Endothelial cell (in vitro differentiated cells): ENCODE data around the gene EP400. TPM values are rescaled to one million over a fixed set of nuclear protein-coding genes. Genes with fewer than 3 reads are reported as not detected.

ENCODE experiments used
- DNase-seq: peaks from one replicate; pipeline ENCODE4 v3.0.0; 2021; ENCODE audit warnings: low spot score
- H3K27ac Mint-ChIP-seq: one replicate; pipeline ENCODE4 v1.8.0; 2021; ENCODE audit warnings: mixed read lengths, inconsistent platforms; ENCODE audit not compliant: unreplicated experiment
- H3K27me3 Mint-ChIP-seq: one replicate; pipeline ENCODE4 v1.8.0; 2021; ENCODE audit warnings: mild to moderate bottlenecking, moderate library complexity, mixed read lengths, inconsistent platforms; ENCODE audit not compliant: unreplicated experiment
- H3K36me3 Mint-ChIP-seq: one replicate; pipeline ENCODE4 v1.8.0; 2021; ENCODE audit warnings: mild to moderate bottlenecking, low read depth, mixed read lengths, inconsistent platforms; ENCODE audit not compliant: unreplicated experiment
- H3K4me1 Mint-ChIP-seq: one replicate; pipeline ENCODE4 v1.8.0; 2021; ENCODE audit warnings: mild to moderate bottlenecking, mixed read lengths, inconsistent platforms; ENCODE audit not compliant: unreplicated experiment
- H3K4me3 Mint-ChIP-seq: one replicate; pipeline ENCODE4 v1.8.0; 2021; ENCODE audit warnings: mild to moderate bottlenecking, mixed read lengths, inconsistent platforms; ENCODE audit not compliant: unreplicated experiment
- H3K9me3 Mint-ChIP-seq: one replicate; pipeline ENCODE4 v1.8.0; 2021; ENCODE audit warnings: mixed read lengths, inconsistent platforms; ENCODE audit not compliant: unreplicated experiment
- CTCF ChIP-seq: fragments of 200-600 bp; sonication (generic); IDR thresholded peaks from one replicate; pipeline ENCODE4 v1.5.0; 2021; ENCODE audit warnings: antibody characterized with exemption; ENCODE audit not compliant: unreplicated experiment
- total RNA-seq: library from RNA; stranded (reverse); fragmentation: NEBNext Ultra II Directional; extraction: Animal tissue kit (Norgen Biotek cat#: 25700); gene quantifications from one replicate; pipeline ENCODE4 v1.2.1, GENCODE V29; 2021; ENCODE audit not compliant: unreplicated experiment

The EP400 gene
- total RNA-seq, 1 donor from 2014 or later = 66.2 TPM

- Mint-ChIP-seq H3K36me3 (no peaks in the 10 kb centered on the region), H3K9me3 (no peaks in the 10 kb centered on the region), H3K27ac (no peak overlapping the region), H3K27me3 (peaks cover 2% of the 10 kb centered on the region), H3K4me3 (no peak overlapping the region), H3K4me1 (no peaks in the 10 kb centered on the region)
- no peak for TF ChIP-seq CTCF
- no peak for DNase-seq
These were observed 37.0 kb upstream of the EP400 start for GRCh38 chr12:131912518-131913274.

GRCh38 chr12:131913666-131914065 lies 36.1 kb upstream of the EP400 start:
- Mint-ChIP-seq H3K27ac (no peak overlapping the region), H3K9me3 (no peaks in the 10 kb centered on the region), H3K27me3 (peaks cover 2% of the 10 kb centered on the region), H3K36me3 (no peaks in the 10 kb centered on the region), H3K4me1 (no peaks in the 10 kb centered on the region), H3K4me3 (no peak overlapping the region)
- no peak for TF ChIP-seq CTCF
- DNase-seq = no peak

- no peak overlapping the region for H3K4me3 Mint-ChIP-seq
- H3K9me3 Mint-ChIP-seq = no peaks in the 10 kb centered on the region
- no peak for DNase-seq
- H3K27me3 Mint-ChIP-seq = peaks cover 2% of the 10 kb centered on the region
- no peaks in the 10 kb centered on the region for H3K36me3 Mint-ChIP-seq
- H3K27ac Mint-ChIP-seq = no peak overlapping the region
- TF ChIP-seq CTCF = no peak
- H3K4me1 Mint-ChIP-seq = no peaks in the 10 kb centered on the region
These were observed 35.5 kb upstream of the EP400 start for GRCh38 chr12:131914179-131914702.

- H3K27ac Mint-ChIP-seq = no peak overlapping the region
- no peaks in the 10 kb centered on the region for H3K4me1 Mint-ChIP-seq
- DNase-seq = no peak
- TF ChIP-seq CTCF = no peak
- no peaks in the 10 kb centered on the region for H3K36me3 Mint-ChIP-seq
- H3K27me3 Mint-ChIP-seq = peaks cover 2% of the 10 kb centered on the region
- no peak overlapping the region for H3K4me3 Mint-ChIP-seq
- H3K9me3 Mint-ChIP-seq = no peaks in the 10 kb centered on the region
These were observed 34.6 kb upstream of the EP400 start for GRCh38 chr12:131915000-131915689.

- Mint-ChIP-seq H3K9me3 (no peaks in the 10 kb centered on the region), H3K4me3 (no peak overlapping the region), H3K27ac (no peak overlapping the region), H3K4me1 (no peaks in the 10 kb centered on the region), H3K36me3 (peaks cover 4% of the 10 kb centered on the region), H3K27me3 (peaks cover 2% of the 10 kb centered on the region)
- no peak for TF ChIP-seq CTCF
- no peak for DNase-seq
These were observed 33.9 kb upstream of the EP400 start for GRCh38 chr12:131915823-131916222.
